Stimulated activated CD4-positive, alpha-beta T cell treated with anti-CD3 and anti-CD28 coated beads, Interleukin-12 subunit alpha, Interleukin-12 subunit beta, amount 100 ng/mL, for 24 hours (primary cell): ENCODE results near the gene IL2RA.
"Not testable (repeated sequence)": the region's sequence is repeated elsewhere in the genome, so short reads cannot be mapped to it uniquely, and the experiment has no call there.

Source experiments
- DNase-seq, 2 experiments: peaks; one replicate each; pipeline ENCODE4 v3.0.0-alpha.2; 2020; ENCODE audit warnings: low read depth in 2 of 2

Gene IL2RA

DNA sequence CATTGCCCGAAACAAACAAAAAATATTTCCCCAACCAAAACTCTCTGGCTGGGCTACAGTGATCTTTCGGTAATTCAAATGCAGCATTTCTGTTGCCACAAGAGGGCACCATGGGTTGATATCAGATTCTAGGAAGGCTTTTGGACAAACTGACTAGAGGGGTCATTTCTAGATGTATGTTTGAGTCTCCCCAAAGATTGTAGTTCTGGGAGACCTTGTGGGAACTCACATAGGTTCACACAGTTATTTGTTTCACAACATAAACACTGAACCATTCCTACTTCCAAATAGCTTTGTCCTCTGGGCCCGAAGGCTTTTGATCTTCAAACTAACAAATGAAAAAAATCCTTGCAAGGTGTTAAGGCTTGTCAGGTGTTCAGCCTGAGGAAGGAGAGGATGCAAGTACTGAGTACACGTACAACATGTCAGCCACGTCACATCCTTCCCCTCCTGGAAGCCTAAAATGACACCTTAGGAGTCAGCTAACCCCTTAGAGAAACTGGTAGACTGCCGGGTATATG lies 47.9 kb downstream of the IL2RA start:
- no peak for DNase-seq

DNA sequence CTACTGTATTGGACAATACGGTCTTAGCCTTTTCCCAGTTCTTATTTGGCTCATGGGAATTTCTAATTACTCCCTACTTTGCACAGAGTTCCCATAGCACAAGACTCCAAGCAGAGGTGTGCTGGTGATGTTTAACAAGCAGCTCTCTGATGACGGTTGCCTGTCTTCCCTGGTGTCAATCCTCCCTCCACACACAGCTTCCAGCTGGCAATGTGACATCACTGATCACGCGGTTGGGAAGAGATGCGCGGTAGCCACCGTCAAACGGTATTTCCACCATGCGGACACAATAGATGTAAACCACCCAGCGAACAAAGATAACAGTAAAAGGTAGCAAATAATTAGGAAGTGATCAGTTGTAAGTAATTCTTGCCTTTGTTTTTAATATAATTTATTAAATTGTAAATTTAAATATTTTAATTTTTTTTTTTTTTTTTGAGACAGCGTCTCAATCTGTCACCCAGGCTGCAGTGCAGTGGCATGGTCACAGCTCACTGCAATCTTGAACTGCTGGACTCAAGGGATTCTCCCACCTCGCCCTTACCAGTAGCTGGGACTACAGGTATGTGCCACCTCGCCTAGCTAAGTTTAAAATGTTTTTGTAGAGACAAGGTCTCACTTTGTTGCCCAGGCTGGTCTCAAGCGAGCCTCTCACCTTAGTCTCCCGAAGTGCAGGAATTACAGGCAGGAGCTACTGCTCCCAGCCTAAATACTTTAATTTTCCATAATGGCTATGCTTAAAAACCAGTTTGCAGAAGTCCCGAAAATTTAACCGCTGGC lies 48.6 kb downstream of the IL2RA start:
- no peak for DNase-seq

DNA sequence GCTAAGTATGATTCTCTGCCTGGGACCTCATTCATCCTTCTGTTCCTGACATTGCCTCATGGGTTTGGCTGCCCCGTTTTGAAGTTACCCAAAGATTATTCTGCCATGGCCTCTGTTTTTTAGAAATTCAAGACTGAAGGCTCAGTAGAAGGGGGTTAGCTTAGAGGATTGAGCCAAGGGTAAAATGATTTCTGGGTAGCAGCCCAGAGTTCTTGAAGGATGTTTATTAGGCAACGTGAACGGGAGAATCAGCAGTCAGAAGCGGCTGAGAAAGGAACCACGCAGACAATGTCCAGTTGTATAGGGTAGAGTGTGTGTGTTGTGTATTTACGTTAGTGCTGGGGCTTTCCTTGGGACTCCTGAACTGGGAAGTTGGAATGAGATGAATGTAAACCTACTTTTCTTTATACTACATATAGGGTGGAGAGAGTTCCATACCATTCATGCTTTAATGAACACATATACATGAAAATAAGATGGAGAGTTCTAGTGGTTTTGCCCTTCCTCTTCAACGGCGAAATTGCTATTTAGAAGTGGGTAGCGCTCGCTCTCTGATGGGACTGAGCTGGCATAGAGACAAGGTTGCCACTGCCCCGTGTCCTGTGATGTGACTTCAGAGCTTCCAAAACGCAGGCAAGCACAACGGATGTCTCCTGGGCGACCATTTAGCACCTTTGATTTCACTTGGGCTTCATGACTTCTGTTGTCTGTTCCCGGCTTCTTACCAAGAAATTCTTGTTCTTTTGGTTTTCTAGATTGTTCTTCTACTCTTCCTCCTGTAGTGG lies 49.9 kb downstream of the IL2RA start:
- DNase-seq, result no peak

DNA sequence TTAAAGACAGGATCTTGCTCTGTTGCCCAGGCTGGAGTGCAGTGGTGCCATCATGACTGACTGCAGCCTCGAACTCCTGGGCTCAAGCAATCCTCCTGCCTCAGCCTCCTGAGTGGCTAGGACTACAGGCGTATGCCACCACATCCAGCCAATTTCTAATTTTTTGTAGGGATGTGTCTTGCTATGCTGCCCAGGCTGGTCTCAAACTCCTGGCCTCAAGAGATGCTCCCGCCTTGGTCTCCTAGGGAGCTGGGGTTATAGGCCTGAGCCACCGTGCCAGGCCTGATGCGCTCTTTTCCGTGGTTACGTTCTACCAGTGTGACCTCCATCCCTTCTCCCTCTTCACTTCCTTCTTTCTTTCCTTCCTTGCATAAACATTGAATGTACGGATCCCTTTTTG lies 50.6 kb downstream of the IL2RA start:
- no peak for DNase-seq

DNA sequence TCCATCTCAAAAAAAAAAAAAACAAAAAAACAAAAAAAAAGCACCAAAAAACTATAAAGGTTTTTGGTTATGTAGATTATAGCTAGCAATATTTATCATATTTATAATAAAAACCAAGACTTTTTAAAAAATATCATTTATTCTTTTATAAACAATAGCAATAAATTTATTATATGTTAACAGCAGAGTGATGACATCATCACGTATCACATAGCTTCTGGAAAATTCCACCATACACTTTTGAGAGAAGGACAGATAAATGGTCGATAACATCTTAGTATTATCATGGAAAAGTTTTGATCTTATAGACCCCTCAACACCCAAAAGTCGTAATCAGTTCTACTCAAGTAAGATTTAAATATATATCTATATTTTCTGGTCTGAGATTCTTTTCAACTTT lies 51.6 kb downstream of the IL2RA start:
- DNase-seq, result no peak

DNA sequence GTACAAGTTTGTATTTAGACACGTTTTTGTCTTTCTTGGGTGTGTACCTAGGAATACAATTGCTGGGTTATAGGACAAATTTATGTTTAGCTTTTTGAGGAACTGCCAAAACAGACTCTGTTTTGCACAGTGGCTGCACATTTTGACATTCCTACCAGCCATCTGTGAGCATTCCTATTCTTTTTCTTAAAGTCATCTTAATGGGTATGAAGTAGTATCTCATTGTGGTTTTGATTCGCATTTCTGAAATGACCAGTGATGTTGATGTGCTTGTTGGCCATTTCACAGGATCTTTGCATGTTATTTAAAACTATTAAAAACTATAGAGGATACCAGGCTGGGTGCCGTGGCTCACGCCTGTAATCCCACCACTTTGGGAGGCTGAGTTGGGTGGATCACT lies 52.2 kb downstream of the IL2RA start:
- no peak for DNase-seq

DNA sequence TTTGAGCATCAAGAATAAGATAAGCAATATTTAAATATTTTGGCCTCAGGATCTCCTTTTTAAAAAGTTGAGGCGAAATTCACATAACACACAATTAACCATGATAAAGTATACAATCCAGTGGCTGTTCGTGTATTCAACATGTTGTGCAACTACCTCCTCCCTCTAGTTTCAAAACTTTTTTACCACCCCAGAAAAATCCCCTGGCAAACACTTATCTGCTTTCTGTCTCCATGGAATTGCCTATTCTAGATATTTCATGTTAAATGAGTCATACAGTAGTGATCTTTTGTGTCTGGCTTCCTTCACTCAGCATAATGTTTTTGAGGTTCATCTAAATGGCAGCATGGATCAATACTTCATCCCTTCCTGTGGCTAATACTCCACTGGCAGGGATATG lies 53.0 kb downstream of the IL2RA start:
- DNase-seq, result no peak

DNA sequence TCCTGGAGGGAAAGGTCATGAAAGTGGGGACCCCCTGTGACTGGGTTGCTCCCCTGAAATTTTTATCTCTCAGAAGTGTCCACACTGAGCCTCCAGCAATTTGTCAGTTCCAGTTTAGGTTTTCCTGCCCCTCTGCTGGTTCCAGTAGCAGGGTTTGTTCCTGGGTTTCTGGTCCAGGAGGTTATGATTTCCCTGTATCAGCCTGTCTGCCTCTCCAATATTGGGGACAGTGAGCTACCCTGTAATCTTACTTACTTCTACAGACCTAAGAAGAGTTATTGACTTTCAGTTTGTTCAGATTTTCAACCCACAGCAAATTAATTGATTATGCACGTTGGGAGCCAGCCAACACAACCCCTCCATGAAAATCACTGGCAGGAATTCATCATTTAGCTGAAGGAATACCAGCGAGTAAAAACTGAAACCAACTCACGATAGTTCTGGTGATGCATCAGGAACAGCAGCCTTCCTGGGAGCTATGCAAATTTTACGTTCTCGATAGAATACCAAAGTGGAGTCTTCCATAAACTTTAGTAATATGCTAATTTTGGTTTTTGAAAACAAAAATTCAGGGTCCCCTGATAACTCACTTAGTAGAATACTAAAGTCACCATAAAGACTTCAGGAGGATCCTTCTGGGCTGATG lies 53.5 kb downstream of the IL2RA start:
- DNase-seq, result no peak

DNA sequence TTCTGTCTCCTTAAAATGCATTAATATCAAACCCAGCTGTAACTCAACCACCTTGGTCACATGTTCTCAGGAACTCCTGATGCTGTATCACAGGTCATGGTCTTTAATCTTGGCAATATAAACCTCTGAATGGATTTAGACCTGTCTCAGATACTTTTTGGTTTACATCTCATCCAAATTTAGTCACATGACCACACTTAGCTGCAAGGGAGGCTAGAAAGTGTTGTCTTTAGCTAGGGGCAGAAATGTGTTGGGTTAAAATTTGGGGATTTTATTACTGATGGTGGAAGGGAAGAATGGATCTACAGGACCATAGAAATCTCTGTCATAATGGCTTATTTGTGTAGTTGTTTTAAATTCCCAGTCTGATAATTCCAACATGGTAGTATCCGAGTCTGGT lies 55.2 kb downstream of the IL2RA start:
- no peak for DNase-seq

DNA sequence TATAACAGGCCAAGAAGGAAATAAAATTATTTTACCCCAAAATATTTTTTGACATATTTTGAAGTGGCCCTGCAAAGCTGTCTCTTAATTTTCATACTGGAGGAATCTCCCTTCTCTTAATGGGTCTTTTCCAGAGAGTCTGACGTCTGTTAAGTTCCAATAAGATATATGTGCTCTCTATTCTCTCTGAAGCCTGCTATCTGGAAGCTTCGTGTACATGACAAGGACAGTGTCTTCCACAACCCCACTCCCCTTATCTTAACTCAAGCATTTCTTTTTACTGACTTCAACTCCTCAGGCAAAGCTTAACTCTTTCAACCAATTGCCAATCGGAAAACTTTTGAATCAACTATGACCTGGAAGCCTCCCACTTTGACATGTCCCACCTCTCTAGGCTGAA lies 55.6 kb downstream of the IL2RA start:
- no peak for DNase-seq

DNA sequence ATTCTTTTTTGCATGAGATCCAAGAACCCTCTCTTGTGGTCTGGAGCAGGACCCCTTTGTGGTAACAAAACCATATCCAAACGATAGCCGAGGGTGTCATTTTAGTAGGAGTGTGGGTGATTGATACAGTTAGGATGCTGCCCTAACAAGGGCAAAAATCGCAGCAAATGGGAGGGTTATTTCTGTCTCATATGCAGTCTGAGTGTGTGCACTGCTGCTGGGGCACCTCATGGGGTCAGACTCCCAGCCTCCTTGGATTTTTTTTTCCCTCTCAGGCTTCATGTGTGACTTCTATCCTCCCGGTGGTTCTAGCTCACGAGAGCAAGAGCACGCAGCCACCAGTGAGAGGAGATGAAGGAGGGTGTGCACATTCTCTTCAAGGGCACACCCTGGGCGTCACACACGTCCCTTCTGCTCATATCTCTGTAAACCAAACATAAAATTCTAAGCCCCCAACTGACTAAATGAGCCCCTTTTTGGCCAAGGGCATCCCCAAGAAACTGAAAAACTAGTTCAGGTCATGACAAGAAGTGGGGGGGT lies 56.2 kb downstream of the IL2RA start:
- no peak for DNase-seq

DNA sequence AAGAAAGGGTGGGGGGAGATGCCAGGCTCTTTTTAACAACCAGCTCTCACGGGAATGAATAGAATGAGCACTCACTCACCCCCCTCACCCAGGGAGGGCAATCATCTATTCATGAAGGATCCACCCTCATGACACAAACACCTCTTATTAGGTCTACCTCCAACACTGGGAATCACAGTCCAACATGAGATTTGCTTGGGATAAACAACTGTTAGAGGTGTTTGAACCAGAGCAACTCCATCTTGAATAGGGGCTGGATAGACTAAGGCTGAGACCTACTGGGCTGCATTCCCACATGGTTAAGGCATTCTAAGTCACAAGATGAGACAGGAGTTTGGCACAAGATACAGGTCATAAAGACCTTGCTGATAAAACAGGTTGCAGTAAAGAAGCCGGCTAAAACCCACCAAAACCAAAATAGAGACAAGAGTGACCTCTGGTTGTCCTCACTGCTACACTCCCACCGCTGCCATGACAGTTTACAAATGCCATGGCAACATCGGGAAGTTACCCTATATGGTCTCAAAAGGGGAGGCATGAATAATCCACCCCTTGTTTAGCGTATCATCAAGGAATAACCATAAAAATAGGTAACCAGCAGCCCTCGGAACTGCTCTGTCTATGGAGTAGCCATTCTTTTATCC lies 56.9 kb downstream of the IL2RA start:
- not testable (repeated sequence) for DNase-seq

DNA sequence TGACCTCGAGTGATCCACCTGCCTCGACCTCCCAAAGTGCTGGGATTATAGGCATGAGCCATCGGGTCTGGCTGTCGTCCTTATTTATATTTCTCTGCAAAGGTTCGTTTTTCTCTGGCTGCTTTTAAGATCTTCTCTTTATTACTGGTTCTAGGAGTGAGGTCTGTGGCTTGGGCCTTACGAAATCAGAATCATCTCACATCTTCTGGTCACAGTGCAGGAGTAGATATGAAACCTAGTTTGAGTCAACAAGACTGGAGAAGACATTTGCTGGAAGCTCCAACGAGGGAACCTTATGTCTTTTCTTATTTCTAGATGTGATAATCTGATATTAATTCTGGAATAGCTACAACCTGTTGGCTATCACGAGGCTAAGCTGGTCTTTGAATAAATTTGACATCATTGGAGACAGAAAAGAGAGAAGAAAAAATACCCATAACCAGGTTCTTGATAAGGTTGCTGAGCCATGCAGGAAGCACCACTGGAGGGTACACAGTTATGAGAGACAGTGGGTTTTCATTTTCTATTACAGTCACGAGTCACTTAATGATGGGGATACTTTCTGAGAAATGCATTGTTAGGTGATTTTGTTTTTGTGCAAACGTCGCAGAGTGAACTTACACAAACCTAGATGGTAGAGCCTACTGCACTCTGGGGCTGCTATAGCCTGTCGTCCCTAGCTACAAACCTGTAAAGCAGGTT lies 59.2 kb downstream of the IL2RA start:
- no peak for DNase-seq

DNA sequence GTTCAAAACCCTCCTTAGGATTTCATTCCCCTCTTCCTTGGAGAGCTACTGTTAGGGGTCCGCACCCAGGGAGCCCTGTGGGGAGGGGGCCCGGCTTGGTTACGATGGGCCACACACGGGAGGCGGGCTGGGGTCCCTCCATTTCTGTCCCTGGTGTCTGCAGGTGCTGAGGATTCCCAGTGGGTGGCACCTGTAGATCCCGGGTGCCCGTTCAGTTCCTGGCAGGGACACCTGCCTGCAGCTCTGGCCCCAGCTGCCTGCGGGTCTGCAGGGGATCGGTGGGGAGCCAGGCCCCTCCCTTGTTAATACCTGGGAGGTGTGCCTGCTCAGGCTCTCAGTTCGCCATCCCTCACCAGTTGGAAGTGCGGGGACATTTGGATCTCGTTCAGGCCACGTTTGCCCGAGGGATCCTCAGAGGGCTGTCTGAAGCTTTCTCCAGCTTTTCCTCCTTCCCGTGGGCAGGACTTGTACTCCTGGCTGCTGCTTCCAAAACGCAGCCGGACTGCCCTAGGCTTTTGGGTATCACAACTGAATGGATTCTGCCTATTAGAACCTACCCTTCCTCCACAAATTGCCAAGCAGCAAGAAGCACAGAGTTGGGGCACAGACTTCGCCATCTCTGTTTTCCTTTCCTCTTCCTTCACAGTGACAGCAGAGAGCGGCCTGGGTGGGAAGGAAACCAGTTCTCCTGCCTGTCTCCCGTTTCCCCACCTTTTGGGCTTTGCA lies 62.6 kb downstream of the IL2RA start:
- no peak for DNase-seq

DNA sequence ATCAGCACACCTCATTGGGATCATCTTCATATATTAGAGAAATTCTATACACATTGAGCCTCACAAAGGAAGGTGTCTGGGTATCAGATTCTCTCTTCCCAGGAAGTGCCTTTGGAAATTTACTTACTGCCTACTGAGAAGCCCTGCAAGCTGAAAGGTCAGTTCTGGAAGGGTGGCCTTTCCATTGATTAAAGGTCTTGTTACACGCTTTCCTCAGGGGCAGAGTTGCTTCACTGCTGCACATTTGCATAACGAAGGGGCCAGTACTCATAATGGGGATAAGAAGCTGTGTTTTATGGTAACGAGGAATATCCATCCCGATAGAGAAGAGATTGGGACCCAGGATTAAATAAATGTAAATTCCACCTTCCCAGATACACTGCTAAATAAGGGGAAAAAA lies 65.5 kb downstream of the IL2RA start:
- no peak for DNase-seq

DNA sequence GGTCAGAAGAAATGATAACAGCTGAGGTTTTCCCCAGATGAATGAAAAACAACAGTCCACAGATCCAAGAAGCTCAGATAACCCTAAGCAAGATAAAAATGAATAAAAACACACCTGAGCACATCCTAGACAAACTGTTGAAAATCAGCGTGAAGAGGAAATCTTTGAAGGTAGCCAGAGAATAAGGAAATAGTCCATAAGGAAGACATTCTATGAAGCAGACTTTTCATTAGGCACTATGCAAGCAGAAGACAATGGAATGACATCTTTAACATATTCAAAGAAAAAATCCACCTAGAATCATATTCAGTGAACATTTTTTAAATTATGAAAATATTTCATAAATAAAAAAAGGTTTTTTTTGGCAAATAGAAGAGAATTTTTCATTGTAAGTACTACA lies 69.8 kb downstream of the IL2RA start:
- no peak for DNase-seq

DNA sequence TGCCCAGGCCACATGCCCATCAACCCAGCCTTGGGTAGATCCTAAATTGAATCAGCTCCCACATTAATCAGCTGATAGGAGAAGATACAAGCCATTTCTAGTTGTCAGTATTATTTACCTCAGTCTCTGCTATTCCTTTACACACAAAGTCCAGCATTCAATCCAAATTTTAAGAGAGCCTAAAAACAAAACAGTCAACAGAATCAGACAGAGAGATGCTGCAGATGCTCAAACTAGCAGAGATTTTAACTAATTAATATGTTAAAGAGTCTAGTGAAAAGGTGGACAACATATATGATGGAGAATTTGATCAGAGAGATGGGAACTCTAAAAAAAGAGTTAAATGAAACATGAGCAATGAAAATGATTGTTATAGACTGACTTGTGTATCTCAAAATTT lies 70.5 kb downstream of the IL2RA start:
- DNase-seq, result no peak

DNA sequence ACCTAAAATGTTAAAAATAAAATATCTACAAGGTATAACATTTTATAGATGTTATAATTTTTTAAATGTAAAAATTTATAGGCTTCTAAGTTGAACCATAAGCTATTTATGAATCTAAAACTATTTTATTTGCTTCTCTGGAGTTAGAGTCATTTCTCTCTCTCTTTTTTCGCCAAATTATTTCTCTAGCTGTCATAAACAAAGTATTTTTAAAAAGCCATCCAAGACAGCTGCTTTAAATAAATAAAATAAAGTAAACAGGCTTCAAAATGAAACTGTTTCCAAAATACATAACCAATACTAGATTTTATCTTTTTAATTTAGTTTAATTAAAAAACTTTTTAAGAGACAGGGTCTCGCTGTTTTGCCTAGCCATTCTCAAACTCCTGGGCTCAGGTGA lies 72.4 kb downstream of the IL2RA start:
- DNase-seq, result no peak

DNA sequence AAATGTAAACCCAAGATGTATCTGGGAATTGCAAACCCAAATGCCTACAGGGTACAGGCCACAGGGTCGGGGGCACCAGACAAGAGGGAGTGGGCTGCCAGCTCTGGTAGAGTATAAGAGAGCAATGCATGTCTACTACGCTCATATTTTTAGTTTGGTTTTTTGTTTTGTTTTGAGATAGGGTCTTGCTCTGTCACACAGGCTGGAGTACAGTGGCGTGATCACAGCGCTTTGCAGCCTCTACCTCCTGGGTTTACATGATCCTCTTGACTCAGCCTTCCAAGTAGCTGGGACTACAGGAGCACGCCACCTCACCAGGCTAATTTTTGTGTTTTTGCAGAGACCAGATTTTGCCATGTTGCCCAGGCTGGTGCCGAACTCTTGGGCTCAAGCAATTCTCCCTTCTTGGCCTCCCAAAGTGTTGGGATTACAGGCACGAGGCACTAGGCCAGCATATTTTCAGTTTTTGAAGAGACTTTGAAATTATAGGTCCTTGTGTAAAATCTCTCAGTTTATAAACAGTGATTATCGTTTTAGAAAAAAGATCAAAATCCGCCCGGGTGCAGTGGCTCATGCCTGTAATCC lies 73.7 kb downstream of the IL2RA start:
- no peak for DNase-seq

DNA sequence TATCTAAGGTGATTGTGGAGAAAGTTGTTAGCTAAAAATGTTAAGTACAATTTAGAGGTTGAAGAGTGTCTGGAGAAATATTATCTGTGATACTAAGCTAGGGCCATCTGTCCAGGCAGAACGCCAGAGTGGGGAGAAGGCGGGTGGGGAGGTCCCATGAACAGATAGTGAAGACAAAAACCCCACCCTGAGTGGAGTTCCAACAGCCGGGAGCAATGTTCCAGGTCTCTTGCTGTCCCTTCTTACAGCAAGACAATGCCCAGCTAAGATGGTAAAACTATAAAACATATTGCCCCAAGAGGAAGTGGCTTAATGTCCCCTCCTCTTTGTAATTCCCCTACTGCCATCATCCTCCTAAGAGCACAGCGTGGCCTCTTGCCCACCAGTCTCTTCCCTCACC lies 74.4 kb downstream of the IL2RA start:
- DNase-seq, result no peak
